Keratinocyte (primary cell): ENCODE measurements around the gene TMEM132D. TPM values are rescaled to one million over a fixed set of nuclear protein-coding genes. Genes with fewer than 3 reads are reported as not detected.

ENCODE experiments used
- DNase-seq: peaks from one replicate; pipeline ENCODE4 v3.0.0-alpha.2; 2011; ENCODE audit warnings: low read depth, missing footprints, low spot score
- FAIRE-seq: peaks from 2 replicates; lab custom pipeline; 2011; peaks lifted over from hg19 to GRCh38; lab: Jason Lieb, UNC
- H2AFZ ChIP-seq: 2 replicates; pipeline ENCODE4 v1.6.0; 2012; ENCODE audit warnings: low read length, control low read depth, inconsistent platforms; ENCODE audit not compliant: control insufficient read depth
- H3K27ac ChIP-seq: 2 replicates; pipeline ENCODE4 v1.5.1; 2011; ENCODE audit warnings: low read length; ENCODE audit not compliant: control insufficient read depth, insufficient read depth
- H3K27me3 ChIP-seq: 3 replicates; pipeline ENCODE4 v1.6.0; 2011; ENCODE audit warnings: low read length; ENCODE audit not compliant: control insufficient read depth, insufficient read depth; ENCODE audit errors: extremely low read depth
- H3K36me3 ChIP-seq, 2 experiments: 2 replicates in 1 of 2; 3 replicates in 1 of 2; pipeline ENCODE4 v1.5.1; 2011; ENCODE audit warnings: low read length in 2 of 2, mild to moderate bottlenecking in 1 of 2; ENCODE audit not compliant: control insufficient read depth in 2 of 2, insufficient read depth in 2 of 2; ENCODE audit errors: extremely low read depth in 1 of 2
- H3K4me1 ChIP-seq: 3 replicates; pipeline ENCODE4 v1.5.1; 2011; ENCODE audit warnings: low read length; ENCODE audit not compliant: control insufficient read depth, insufficient read depth; ENCODE audit errors: extremely low read depth
- H3K4me2 ChIP-seq: 3 replicates; pipeline ENCODE4 v1.6.0; 2011; ENCODE audit warnings: low read depth, low read length; ENCODE audit not compliant: control insufficient read depth, insufficient read depth; ENCODE audit errors: extremely low read depth
- H3K4me3 ChIP-seq, 3 experiments: fragments of 200-600 bp in 1 of 3; sonication (generic) in 1 of 3; 2 replicates in 2 of 3; 3 replicates in 1 of 3; pipeline ENCODE4 v1.5.1; 2011 to 2016; ENCODE audit warnings: low read length in 3 of 3, mild to moderate bottlenecking in 3 of 3, control low read depth in 2 of 3, inconsistent platforms in 1 of 3, low read depth in 1 of 3, mixed read lengths in 1 of 3, mixed run types in 1 of 3, moderate library complexity in 1 of 3; ENCODE audit not compliant: control insufficient read depth in 2 of 3, insufficient read depth in 2 of 3; ENCODE audit errors: extremely low read depth in 1 of 3
- H3K79me2 ChIP-seq: 2 replicates; pipeline ENCODE4 v1.6.0; 2012; ENCODE audit warnings: low read length; ENCODE audit not compliant: control insufficient read depth, insufficient read depth
- H3K9ac ChIP-seq: 3 replicates; pipeline ENCODE4 v1.6.0; 2011; ENCODE audit warnings: low read length; ENCODE audit not compliant: control insufficient read depth, insufficient read depth; ENCODE audit errors: extremely low read depth
- H3K9me1 ChIP-seq: 3 replicates; pipeline ENCODE4 v1.6.0; 2011; ENCODE audit warnings: low read length; ENCODE audit not compliant: control insufficient read depth, insufficient read depth; ENCODE audit errors: extremely low read depth
- H3K9me3 ChIP-seq: 2 replicates; pipeline ENCODE4 v1.5.1; 2012; ENCODE audit warnings: low read depth, low read length; ENCODE audit not compliant: control insufficient read depth
- H4K20me1 ChIP-seq: 3 replicates; pipeline ENCODE4 v1.6.0; 2011; ENCODE audit warnings: low read length; ENCODE audit not compliant: control insufficient read depth, insufficient read depth; ENCODE audit errors: extremely low read depth
- CTCF ChIP-seq, 3 experiments: IDR thresholded peaks in 1 of 3; conservative IDR thresholded peaks in 1 of 3; optimal IDR thresholded peaks in 1 of 3; 2 replicates in 2 of 3; 3 replicates in 1 of 3; pipeline versions ENCODE3 to v1.5.1; 2011; ENCODE audit warnings: low read length in 3 of 3, mild to moderate bottlenecking in 3 of 3, moderate library complexity in 2 of 3, control low read depth in 1 of 3, inconsistent platforms in 1 of 3; ENCODE audit not compliant: insufficient read depth in 2 of 3; ENCODE audit errors: extremely low read depth in 1 of 3
- EZH2 ChIP-seq: IDR thresholded peaks from one replicate; pipeline ENCODE4 v1.6.1; 2012; ENCODE audit warnings: inconsistent platforms, mild to moderate bottlenecking, low read length, moderate library complexity
- dilution Hi-C: fragments of 300-500 bp; cut with MboI; formaldehyde crosslinking; loops from one replicate; pipeline ENCODE4 v1.7.0; 2020; ENCODE audit warnings: low sequenced_read_pairs; ENCODE audit not compliant: extremely low pct_ligation_motif_present
- polyA plus RNA-seq, 5 experiments: library from polyadenylated mRNA; depleted of rRNA in 3 of 5; stranded (reverse) in 3 of 5; stranded (forward) in 1 of 5; unstranded in 1 of 5; fragments of >200 nt; gene quantifications; 1 replicate in 1 of 5; 2 replicates in 3 of 5; 3 replicates in 1 of 5; pipeline versions ENCODE4 v1.2.1 to v1.2.3, GENCODE V29; 2011 to 2012; ENCODE audit warnings: missing spikeins in 2 of 5, low read depth in 1 of 5, low replicate concordance in 1 of 5

TMEM132D gene
- polyA plus RNA-seq, 1 donor (not counting 4 experiments of a cell fraction or from before 2014, with no cell fraction given): not detected

GRCh38 chr12:129589503-129589902 is 314.3 kb downstream of the TMEM132D start:
- Histone ChIP-seq H4K20me1 (no peaks in the 10 kb centered on the region), H3K4me2 (no peak overlapping the region), H3K9ac (no peak overlapping the region), H3K36me3 (no peaks in the 10 kb centered on the region), H3K4me3 (no peak overlapping the region), H3K27me3 (no peaks in the 10 kb centered on the region), H3K9me3 (no peaks in the 10 kb centered on the region), H3K27ac (no peak overlapping the region), H3K9me1 (no peaks in the 10 kb centered on the region), H2AFZ (no peak overlapping the region), H3K4me1 (no peaks in the 10 kb centered on the region), H3K79me2 (no peaks in the 10 kb centered on the region)
- no peak for TF ChIP-seq CTCF (optimal IDR thresholded peaks at IDR 0.05 in 1 of 3, IDR thresholded peaks at IDR 0.05 in 1 of 3, conservative IDR thresholded peaks at IDR 0.05 in 1 of 3; ENCODE audit: extremely low read depth in 1 of 3, insufficient read depth in 2 of 3, low read length in 3 of 3)
- TF ChIP-seq EZH2: no peak
- FAIRE-seq (no peak), DNase-seq (no peak)
- dilution Hi-C loops: no loop called here

- Histone ChIP-seq H3K9me3 (peaks cover 1% of the 10 kb centered on the region), H3K4me1 (no peaks in the 10 kb centered on the region), H3K4me2 (no peak overlapping the region), H3K27ac (no peak overlapping the region), H2AFZ (no peak overlapping the region), H3K27me3 (no peaks in the 10 kb centered on the region), H3K79me2 (no peaks in the 10 kb centered on the region), H3K9me1 (no peaks in the 10 kb centered on the region), H3K9ac (no peak overlapping the region), H4K20me1 (no peaks in the 10 kb centered on the region), H3K4me3 (no peak overlapping the region), H3K36me3 (no peaks in the 10 kb centered on the region)
- TF ChIP-seq CTCF (optimal IDR thresholded peaks at IDR 0.05 in 1 of 3, IDR thresholded peaks at IDR 0.05 in 1 of 3, conservative IDR thresholded peaks at IDR 0.05 in 1 of 3; ENCODE audit: extremely low read depth in 1 of 3, insufficient read depth in 2 of 3, low read length in 3 of 3) (no peak), EZH2 (no peak)
- dilution Hi-C loops: no loop called here
- DNase-seq (no peak), FAIRE-seq (no peak)
Measured at GRCh38 chr12:129588142-129588541, 315.7 kb downstream of the TMEM132D start.
